HEK293 (cell line): Measurements from ENCODE around the gene PNLDC1.

Experiments used
- ATF2 ChIP-seq: fragments of 450-650 bp; formaldehyde crosslinking; IDR thresholded peaks from 2 replicates; pipeline ENCODE4 v1.5.1; 2016; ENCODE audit warnings: missing biosample characterization, missing genetic modification characterization, low read depth
- GLIS1 ChIP-seq: fragments of 450-650 bp; formaldehyde crosslinking; IDR thresholded peaks from 2 replicates; pipeline ENCODE4 v1.5.1; 2016; ENCODE audit warnings: missing biosample characterization, missing genetic modification characterization
- KLF16 ChIP-seq: fragments of 450-650 bp; formaldehyde crosslinking; IDR thresholded peaks from 2 replicates; pipeline ENCODE4 v1.5.1; 2017; ENCODE audit warnings: missing biosample characterization, missing genetic modification characterization
- KLF7 ChIP-seq: fragments of 450-650 bp; formaldehyde crosslinking; IDR thresholded peaks from 2 replicates; pipeline ENCODE4 v1.5.1; 2016; ENCODE audit warnings: missing biosample characterization, missing genetic modification characterization, borderline replicate concordance
- KLF8 ChIP-seq: fragments of 450-650 bp; formaldehyde crosslinking; IDR thresholded peaks from 2 replicates; pipeline ENCODE4 v1.5.1; 2016; ENCODE audit warnings: missing biosample characterization, missing genetic modification characterization
- MEIS1 ChIP-seq: sonication (generic); formaldehyde crosslinking; IDR thresholded peaks from 2 replicates; pipeline ENCODE4 v1.8.1; 2022; ENCODE audit warnings: missing genetic modification reagents, mild to moderate bottlenecking, borderline replicate concordance
- MYNN ChIP-seq: fragments of 450-650 bp; formaldehyde crosslinking; IDR thresholded peaks from 2 replicates; pipeline ENCODE4 v1.5.1; 2016; ENCODE audit warnings: missing biosample characterization, missing genetic modification characterization, borderline replicate concordance
- SETDB1 ChIP-seq: IDR thresholded peaks from one replicate; pipeline ENCODE4 v1.6.1; 2017; ENCODE audit warnings: mild to moderate bottlenecking, low read length, moderate library complexity, mixed read lengths; ENCODE audit not compliant: insufficient read length
- TCF7L2 ChIP-seq: IDR thresholded peaks from 2 replicates; pipeline ENCODE4 v1.6.1; 2011; ENCODE audit warnings: low read depth, mild to moderate bottlenecking, inconsistent platforms, low read length, moderate library complexity, borderline replicate concordance
- ZBTB11 ChIP-seq: fragments of 450-650 bp; formaldehyde crosslinking; conservative IDR thresholded peaks from 2 replicates; pipeline ENCODE4 v1.5.1; 2016; ENCODE audit warnings: low read depth, missing biosample characterization, missing genetic modification characterization
- ZFHX2 ChIP-seq: fragments of 450-650 bp; formaldehyde crosslinking; conservative IDR thresholded peaks from 2 replicates; pipeline ENCODE4 v1.5.1; 2016; ENCODE audit warnings: missing biosample characterization, missing genetic modification characterization
- ZFP69B ChIP-seq: fragments of 450-650 bp; formaldehyde crosslinking; IDR thresholded peaks from 2 replicates; pipeline ENCODE4 v1.5.1; 2016; ENCODE audit warnings: missing biosample characterization, missing genetic modification characterization
- ZNF148 ChIP-seq: fragments of 450-650 bp; formaldehyde crosslinking; IDR thresholded peaks from 2 replicates; pipeline ENCODE4 v1.5.0; 2017; ENCODE audit warnings: missing biosample characterization, missing genetic modification characterization, borderline replicate concordance
- ZNF302 ChIP-seq: fragments of 450-650 bp; formaldehyde crosslinking; IDR thresholded peaks from 2 replicates; pipeline ENCODE4 v1.5.1; 2016; ENCODE audit warnings: missing biosample characterization, missing genetic modification characterization, low read depth
- ZNF335 ChIP-seq: fragments of 450-650 bp; formaldehyde crosslinking; conservative IDR thresholded peaks from 2 replicates; pipeline ENCODE4 v1.5.1; 2016; ENCODE audit warnings: missing biosample characterization, missing genetic modification characterization
- ZNF404 ChIP-seq: fragments of 450-650 bp; formaldehyde crosslinking; IDR thresholded peaks from 2 replicates; pipeline ENCODE4 v1.5.1; 2017; ENCODE audit warnings: missing biosample characterization, missing genetic modification characterization
- ZNF518A ChIP-seq: fragments of 450-650 bp; formaldehyde crosslinking; conservative IDR thresholded peaks from 2 replicates; pipeline ENCODE4 v1.5.1; 2016; ENCODE audit warnings: low read depth, missing biosample characterization, missing genetic modification characterization
- ZNF529 ChIP-seq: fragments of 450-650 bp; formaldehyde crosslinking; IDR thresholded peaks from 2 replicates; pipeline ENCODE4 v1.5.1; 2017; ENCODE audit warnings: missing genetic modification characterization, missing biosample characterization; ENCODE audit not compliant: insufficient replicate concordance
- ZNF555 ChIP-seq: fragments of 450-650 bp; formaldehyde crosslinking; conservative IDR thresholded peaks from 2 replicates; pipeline ENCODE4 v1.5.1; 2017; ENCODE audit warnings: missing biosample characterization, mild to moderate bottlenecking, missing genetic modification characterization, inconsistent platforms
- ZNF596 ChIP-seq: fragments of 450-650 bp; IDR thresholded peaks from 2 replicates; pipeline ENCODE4 v1.5.0; 2018; ENCODE audit warnings: missing biosample characterization, mild to moderate bottlenecking, missing genetic modification characterization, moderate library complexity
- ZNF600 ChIP-seq: fragments of 450-650 bp; formaldehyde crosslinking; IDR thresholded peaks from 2 replicates; pipeline ENCODE4 v1.5.1; 2016; ENCODE audit warnings: missing biosample characterization, missing genetic modification characterization
- ZNF768 ChIP-seq: fragments of 450-650 bp; formaldehyde crosslinking; IDR thresholded peaks from 2 replicates; pipeline ENCODE4 v1.5.1; 2018; ENCODE audit warnings: missing biosample characterization, mild to moderate bottlenecking, missing genetic modification characterization
- ZNF777 ChIP-seq: fragments of 450-650 bp; formaldehyde crosslinking; IDR thresholded peaks from 2 replicates; pipeline ENCODE4 v1.5.1; 2017; ENCODE audit warnings: missing biosample characterization, missing genetic modification characterization, borderline replicate concordance
- ZNF830 ChIP-seq: fragments of 450-650 bp; IDR thresholded peaks from 2 replicates; pipeline ENCODE4 v1.5.0; 2018; ENCODE audit warnings: missing biosample characterization, missing genetic modification characterization, low read depth, mild to moderate bottlenecking, moderate library complexity

The PNLDC1 gene

GRCh38 chr6:159761873-159762680, 38.0 kb upstream of the PNLDC1 start, which contains the start of gene ACAT2 (continued):
- TF ChIP-seq ZBTB11, result no peak
- TF ChIP-seq SETDB1, result no peak
- peak; percentile 89 for TF ChIP-seq KLF8 (tag by site-specific recombination)
- no peak for TF ChIP-seq MEIS1 (CRISPR knock-in tag)
- TF ChIP-seq ZNF335 (tag by site-specific recombination), result peak; percentile 98
- peak; percentile 80; the same call in 1 of the 2 replicates for TF ChIP-seq ZFP69B (tag by site-specific recombination)
- TF ChIP-seq ZNF302 (tag by site-specific recombination), result no peak
- TF ChIP-seq GLIS1, result peak; percentile 63
- TF ChIP-seq ZNF518A (tag by site-specific recombination), result no peak
- no peak for TF ChIP-seq ZNF830
- TF ChIP-seq ZNF768 (tag by site-specific recombination), result no peak
- TF ChIP-seq ZNF596 (tag by site-specific recombination), result no peak
- TF ChIP-seq MYNN (tag by site-specific recombination), result 0 out of 2 replicates have a peak, but pooled peaks have one; percentile 13
- TF ChIP-seq ZNF404 (tag by site-specific recombination), result no peak
- no peak for TF ChIP-seq ZNF555 (tag by site-specific recombination)
- TF ChIP-seq TCF7L2, result no peak
- TF ChIP-seq KLF16 (tag by site-specific recombination), result peak; percentile 92
- no peak for TF ChIP-seq ZNF777 (tag by site-specific recombination)
- no peak for TF ChIP-seq ZNF148 (tag by site-specific recombination)
- peak; percentile 92 for TF ChIP-seq ZNF600 (tag by site-specific recombination)
- peak; percentile 41; the same call in 1 of the 2 replicates for TF ChIP-seq ZFHX2 (tag by site-specific recombination)
- peak; percentile 82 for TF ChIP-seq KLF7
- no peak for TF ChIP-seq ATF2 (tag by site-specific recombination)
- TF ChIP-seq ZNF529, result no peak
